Thyroid gland (tissue), 4 donors: ENCODE data around the gene ZNF26. TPM values are rescaled to one million over a fixed set of nuclear protein-coding genes. Genes with fewer than 3 reads are reported as not detected.
A peak's percentile ranks its signal among the peaks of the same experiment; 100 is the strongest.
"Not testable (repeated sequence)": the region's sequence is repeated elsewhere in the genome, so short reads cannot be mapped to it uniquely, and the experiment has no call there.

Experiments used
- DNase-seq, 2 donors: peaks; one replicate each; pipeline ENCODE4 v3.0.0-alpha.2; 2019
- H3K27ac ChIP-seq, 3 donors: fragments of 200-600 bp; sonication (generic); 1 replicate in 2 of 3; 2 replicates in 1 of 3; pipeline ENCODE4 v1.5.1; 2016 to 2019; ENCODE audit warnings: mild to moderate bottlenecking in 1 of 3, moderate library complexity in 1 of 3
- H3K27me3 ChIP-seq: fragments of 200-600 bp; sonication (generic); one replicate; pipeline ENCODE4 v1.5.1; 2019
- H3K36me3 ChIP-seq, 2 donors: fragments of 200-600 bp; sonication (generic); one replicate each; pipeline ENCODE4 v1.5.1; 2016 to 2019
- H3K4me1 ChIP-seq, 2 donors: fragments of 200-600 bp; sonication (generic); one replicate each; pipeline ENCODE4 v1.5.1; 2017 to 2019
- H3K4me3 ChIP-seq, 3 donors: fragments of 200-600 bp; sonication (generic); replicated peaks in 1 of 3; 1 replicate in 2 of 3; 2 replicates in 1 of 3; pipeline ENCODE4 v1.5.1; 2016; ENCODE audit warnings: mild to moderate bottlenecking in 1 of 3
- H3K9me3 ChIP-seq: fragments of 200-600 bp; sonication (generic); one replicate; pipeline ENCODE4 v1.5.1; 2017
- POLR2A ChIP-seq, 2 donors: fragments of 450-650 bp; IDR thresholded peaks; one replicate each; pipeline ENCODE4 v1.6.1; 2017; ENCODE audit warnings: antibody characterized with exemption in 2 of 2, mild to moderate bottlenecking in 2 of 2, moderate library complexity in 1 of 2
- WGBS, 2 donors: methylation state at CpG; one replicate each; pipeline ENCODE4 v1.1.5; 2017; 5-methylcytosine and 5-hydroxymethylcytosine counted together
- intact Hi-C: fragments of 100-400 bp; cut with DNase I; formaldehyde crosslinking; loops from one replicate; pipeline ENCODE4 v1.15.1; 2023
- total RNA-seq, 4 donors: library from RNA; depleted of rRNA; stranded (reverse); fragments of >200 nt; gene quantifications; one replicate each; pipeline ENCODE4 v1.2.3, GENCODE V29; 2016
- TF ChIP-seq, protein P1 (sequence below), 6 experiments: fragments of 200-600 bp in 3 of 6; fragments of 450-650 bp in 3 of 6; sonication (generic) in 3 of 6; IDR thresholded peaks; one replicate each; pipeline ENCODE4 v1.5.1; 2016 to 2019; ENCODE audit warnings: antibody characterized with exemption in 6 of 6, mild to moderate bottlenecking in 2 of 6, inconsistent platforms in 1 of 6, moderate library complexity in 1 of 6

The ZNF26 gene
- total RNA-seq, 4 donors from 2014 or later: 10.3 to 25.4 (median 16.4) TPM

DNA sequence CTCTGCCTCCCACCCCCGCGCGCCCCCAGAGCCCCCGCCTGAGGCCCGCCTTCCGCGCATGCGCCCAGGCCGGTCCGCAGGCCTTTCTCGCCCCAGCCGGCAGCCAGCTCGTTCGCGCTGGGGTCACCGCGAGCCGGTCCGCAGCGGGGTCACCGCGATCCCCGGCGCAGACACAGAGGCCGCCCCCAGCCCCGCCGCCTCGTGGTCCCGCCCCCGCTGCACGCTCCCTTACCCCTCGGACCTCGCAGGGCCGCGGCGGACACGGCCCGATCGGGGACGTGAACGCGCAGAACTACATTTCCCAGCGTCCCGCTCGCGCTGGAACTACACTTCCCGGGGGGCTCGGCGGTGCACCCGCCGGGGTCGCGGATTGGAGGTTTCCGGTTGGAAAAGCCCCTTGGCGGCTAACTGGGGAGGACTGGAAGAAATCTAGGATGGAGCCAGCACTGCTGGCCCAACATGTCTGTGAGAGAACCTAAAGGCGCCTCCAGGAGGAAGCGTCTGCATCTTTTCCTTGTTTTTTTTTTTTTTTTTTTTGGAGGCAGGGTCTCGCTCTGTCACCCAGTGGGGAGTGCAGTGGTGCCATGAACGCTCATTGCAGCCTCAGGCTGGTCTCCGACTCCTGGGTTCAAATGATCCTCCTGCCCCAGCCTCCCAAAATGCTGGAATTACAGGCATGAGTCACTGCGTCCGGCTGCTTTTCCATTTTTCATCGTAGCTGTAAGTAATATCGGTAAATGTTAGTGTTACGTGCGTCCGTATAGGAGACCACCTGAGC, 30.0 kb upstream of the ZNF26 start, which contains the start of gene ZNF605:
Gene ZNF605 (minus strand): TSS at position 296 of the 778 bp plus-strand sequence. CDS start 10,671 bp downstream, outside the sequence.
- Histone ChIP-seq H3K9me3 (no peaks in the 10 kb centered on the region), H3K4me3 (peak within 1 kb of the TSS; percentile 53 to 89 (median 88)), H3K27ac (peak within 1 kb of the TSS; percentile 84 to 95 (median 89)), H3K27me3 (no peaks in the 10 kb centered on the region), H3K4me1 (peaks cover 13 to 20% of the 10 kb centered on the region in 2 donors), H3K36me3 (no peaks in the 10 kb centered on the region)
- WGBS, 2 donors: 4% methylated on average over 23 to 36 of the region's 67 CpGs
- intact Hi-C loops: no loop called here
- TF ChIP-seq, protein P1, sequence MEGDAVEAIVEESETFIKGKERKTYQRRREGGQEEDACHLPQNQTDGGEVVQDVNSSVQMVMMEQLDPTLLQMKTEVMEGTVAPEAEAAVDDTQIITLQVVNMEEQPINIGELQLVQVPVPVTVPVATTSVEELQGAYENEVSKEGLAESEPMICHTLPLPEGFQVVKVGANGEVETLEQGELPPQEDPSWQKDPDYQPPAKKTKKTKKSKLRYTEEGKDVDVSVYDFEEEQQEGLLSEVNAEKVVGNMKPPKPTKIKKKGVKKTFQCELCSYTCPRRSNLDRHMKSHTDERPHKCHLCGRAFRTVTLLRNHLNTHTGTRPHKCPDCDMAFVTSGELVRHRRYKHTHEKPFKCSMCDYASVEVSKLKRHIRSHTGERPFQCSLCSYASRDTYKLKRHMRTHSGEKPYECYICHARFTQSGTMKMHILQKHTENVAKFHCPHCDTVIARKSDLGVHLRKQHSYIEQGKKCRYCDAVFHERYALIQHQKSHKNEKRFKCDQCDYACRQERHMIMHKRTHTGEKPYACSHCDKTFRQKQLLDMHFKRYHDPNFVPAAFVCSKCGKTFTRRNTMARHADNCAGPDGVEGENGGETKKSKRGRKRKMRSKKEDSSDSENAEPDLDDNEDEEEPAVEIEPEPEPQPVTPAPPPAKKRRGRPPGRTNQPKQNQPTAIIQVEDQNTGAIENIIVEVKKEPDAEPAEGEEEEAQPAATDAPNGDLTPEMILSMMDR (IDR thresholded peaks at IDR 0.05): peak in 1 of 6 experiments; percentile 4
- TF ChIP-seq POLR2A (IDR thresholded peaks at IDR 0.05): peak in 1 of 2 donors; percentile 57
- DNase-seq: peak; percentile 84 to 89

DNA sequence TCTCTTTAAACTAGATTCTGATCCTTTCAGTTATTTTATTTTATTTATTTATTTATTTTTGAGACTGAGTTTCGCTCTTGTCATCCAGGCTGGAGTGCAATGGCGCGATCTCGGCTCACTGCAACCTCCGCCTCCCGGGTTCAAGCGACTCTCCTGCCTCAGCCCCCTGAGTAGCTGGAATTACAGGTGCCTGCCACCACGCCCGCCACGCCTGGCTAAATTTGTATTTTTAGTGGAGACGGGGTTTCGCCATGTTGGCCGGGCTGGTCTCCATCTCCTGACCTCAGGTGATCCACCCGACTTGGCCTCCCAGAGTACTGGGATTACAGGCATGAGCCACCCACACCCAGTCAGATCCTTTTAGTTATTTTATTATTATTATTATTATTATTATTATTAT, 24.4 kb upstream of the ZNF26 start:
- H3K4me1 ChIP-seq, H3K36me3 ChIP-seq, DNase-seq, intact Hi-C loops, H3K9me3 ChIP-seq, H3K4me3 ChIP-seq, H3K27me3 ChIP-seq, H3K27ac ChIP-seq: not testable (repeated sequence)
- WGBS, 2 donors: 97 to 99% methylated on average over 14 of the region's 14 CpGs

DNA sequence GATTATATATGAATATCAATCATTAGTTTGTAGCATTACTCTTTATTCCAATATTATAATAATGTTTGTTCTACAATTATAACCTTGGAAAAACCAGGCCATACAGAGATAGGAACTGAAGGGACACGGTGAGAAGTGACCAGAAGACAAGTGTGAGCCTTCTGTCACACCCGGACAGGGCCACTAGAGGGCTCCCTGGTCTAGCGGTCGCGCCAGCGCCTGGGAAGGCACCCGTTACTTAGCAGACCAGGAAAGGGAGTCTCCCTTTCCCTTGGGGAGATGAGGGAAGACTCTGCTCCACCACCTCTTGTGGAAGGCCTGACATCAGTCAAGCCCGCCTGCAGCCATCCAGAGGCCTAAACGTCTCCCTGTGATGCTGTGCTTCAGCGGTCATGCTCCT, 22.2 kb upstream of the ZNF26 start:
- intact Hi-C loops, H3K4me1 ChIP-seq, H3K4me3 ChIP-seq, H3K27ac ChIP-seq, H3K36me3 ChIP-seq, H3K27me3 ChIP-seq, H3K9me3 ChIP-seq: not testable (repeated sequence)
- 44 to 57% methylated on average over 10 of the region's 10 CpGs for WGBS, 2 donors
- DNase-seq: peak; percentile 56 to 68
- TF ChIP-seq, protein P1 (IDR thresholded peaks at IDR 0.05): peak in 5 of 6 experiments; percentile 27 to 61 (median 33)

DNA sequence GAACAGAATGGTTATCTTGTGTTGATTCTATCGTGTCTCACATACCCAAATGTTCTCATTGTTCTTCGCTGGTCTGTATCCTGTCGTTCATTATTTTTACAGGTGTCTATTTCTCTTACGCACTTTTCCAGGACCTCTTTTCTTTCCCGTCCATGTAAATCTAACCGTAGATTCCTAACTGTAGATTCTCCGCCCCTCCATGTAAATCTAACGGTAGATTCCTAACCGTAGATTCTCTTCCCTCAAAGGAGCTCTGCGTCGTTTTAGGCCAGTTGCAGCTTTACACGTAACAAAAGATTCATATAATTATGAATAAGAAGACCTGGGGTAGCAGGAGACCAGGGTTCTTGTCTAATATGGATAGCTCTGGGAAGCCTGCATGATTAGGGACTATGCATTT, 20.4 kb upstream of the ZNF26 start:
- WGBS, 2 donors: 94 to 95% methylated on average over 12 of the region's 12 CpGs
- Histone ChIP-seq H3K27ac (no peak overlapping the region), H3K4me3 (no peak overlapping the region), H3K9me3 (no peaks in the 10 kb centered on the region), H3K36me3 (no peaks in the 10 kb centered on the region), H3K4me1 (no peaks in the 10 kb centered on the region), H3K27me3 (no peaks in the 10 kb centered on the region)
- TF ChIP-seq, protein P1 (IDR thresholded peaks at IDR 0.05): no peak
- TF ChIP-seq POLR2A (IDR thresholded peaks at IDR 0.05): no peak
- no peak for DNase-seq
- intact Hi-C loops: no loop called here

- no peak for DNase-seq
- no peak overlapping the region for H3K4me3 ChIP-seq
- H3K27ac ChIP-seq: no peak overlapping the region
- TF ChIP-seq, protein P1 (IDR thresholded peaks at IDR 0.05): no peak
- no peak for TF ChIP-seq POLR2A (IDR thresholded peaks at IDR 0.05)
- H3K9me3 ChIP-seq: no peaks in the 10 kb centered on the region
- intact Hi-C loops: no loop called here
- no peaks in the 10 kb centered on the region for H3K27me3 ChIP-seq
- WGBS, 2 donors: 92% methylated on average over 8 of the region's 12 CpGs
- H3K4me1 ChIP-seq: no peaks in the 10 kb centered on the region
- no peaks in the 10 kb centered on the region for H3K36me3 ChIP-seq
Measured at GRCh38 chr12:132966676-132967415, 19.3 kb upstream of the ZNF26 start.
